GM12873 (cell line): ENCODE measurements around the gene MARK2.

Source experiments
- TF ChIP-seq, protein P1 (sequence below): IDR thresholded peaks from 2 replicates; pipeline ENCODE4 v1.5.1; 2012; ENCODE audit warnings: low read depth, mild to moderate bottlenecking, moderate library complexity, low read length, control low read depth; ENCODE audit not compliant: insufficient read depth; ENCODE audit errors: missing control alignments

MARK2 gene

DNA sequence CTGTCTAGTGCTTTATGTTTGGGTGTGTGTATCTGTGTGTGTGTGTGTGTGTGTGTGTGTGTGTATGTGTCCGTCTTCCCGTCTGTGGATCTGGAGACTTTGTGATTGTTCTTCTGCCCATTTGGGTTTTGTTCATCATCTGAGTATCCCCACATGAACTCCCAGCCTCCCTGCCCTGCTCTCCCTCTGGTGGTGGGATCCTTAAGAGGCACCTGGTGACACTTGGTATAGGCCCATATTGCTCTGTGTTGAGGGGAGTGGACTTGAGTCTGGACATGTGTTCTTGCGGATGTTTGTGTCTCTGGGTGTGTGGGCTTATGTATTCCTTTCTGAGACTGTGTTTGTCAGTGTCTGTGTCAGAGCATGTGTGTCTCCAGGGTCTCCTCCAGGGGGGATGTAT, 62.8 kb downstream of the MARK2 start:
- TF ChIP-seq, protein P1, sequence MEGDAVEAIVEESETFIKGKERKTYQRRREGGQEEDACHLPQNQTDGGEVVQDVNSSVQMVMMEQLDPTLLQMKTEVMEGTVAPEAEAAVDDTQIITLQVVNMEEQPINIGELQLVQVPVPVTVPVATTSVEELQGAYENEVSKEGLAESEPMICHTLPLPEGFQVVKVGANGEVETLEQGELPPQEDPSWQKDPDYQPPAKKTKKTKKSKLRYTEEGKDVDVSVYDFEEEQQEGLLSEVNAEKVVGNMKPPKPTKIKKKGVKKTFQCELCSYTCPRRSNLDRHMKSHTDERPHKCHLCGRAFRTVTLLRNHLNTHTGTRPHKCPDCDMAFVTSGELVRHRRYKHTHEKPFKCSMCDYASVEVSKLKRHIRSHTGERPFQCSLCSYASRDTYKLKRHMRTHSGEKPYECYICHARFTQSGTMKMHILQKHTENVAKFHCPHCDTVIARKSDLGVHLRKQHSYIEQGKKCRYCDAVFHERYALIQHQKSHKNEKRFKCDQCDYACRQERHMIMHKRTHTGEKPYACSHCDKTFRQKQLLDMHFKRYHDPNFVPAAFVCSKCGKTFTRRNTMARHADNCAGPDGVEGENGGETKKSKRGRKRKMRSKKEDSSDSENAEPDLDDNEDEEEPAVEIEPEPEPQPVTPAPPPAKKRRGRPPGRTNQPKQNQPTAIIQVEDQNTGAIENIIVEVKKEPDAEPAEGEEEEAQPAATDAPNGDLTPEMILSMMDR = peak; percentile 32

DNA sequence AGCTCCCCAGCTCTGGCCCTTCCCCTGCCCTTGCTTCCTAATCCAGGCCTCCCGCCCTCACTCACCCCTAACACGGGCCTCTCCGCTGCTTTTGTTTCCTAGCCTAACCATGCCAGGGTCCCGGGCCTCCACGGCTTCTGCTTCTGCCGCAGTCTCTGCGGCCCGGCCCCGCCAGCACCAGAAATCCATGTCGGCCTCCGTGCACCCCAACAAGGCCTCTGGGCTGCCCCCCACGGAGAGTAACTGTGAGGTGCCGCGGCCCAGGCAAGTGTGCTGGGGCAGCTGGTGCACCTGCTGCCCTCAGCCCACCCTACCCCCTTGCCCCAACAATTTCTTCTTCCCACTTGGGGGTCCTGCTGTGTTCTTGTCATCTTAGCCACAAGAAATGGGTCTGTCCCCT, 65.0 kb downstream of the MARK2 start:
- TF ChIP-seq, protein P1 = no peak

DNA sequence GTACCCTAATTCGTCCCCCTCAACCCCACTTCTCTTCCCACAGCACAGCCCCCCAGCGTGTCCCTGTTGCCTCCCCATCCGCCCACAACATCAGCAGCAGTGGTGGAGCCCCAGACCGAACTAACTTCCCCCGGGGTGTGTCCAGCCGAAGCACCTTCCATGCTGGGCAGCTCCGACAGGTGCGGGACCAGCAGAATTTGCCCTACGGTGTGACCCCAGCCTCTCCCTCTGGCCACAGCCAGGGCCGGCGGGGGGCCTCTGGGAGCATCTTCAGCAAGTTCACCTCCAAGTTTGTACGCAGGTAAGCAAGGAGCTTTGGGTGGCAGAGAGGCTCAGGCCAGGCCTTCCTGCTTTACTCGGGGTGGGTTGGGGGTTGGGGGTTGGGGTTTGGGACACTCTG, 65.8 kb downstream of the MARK2 start:
- TF ChIP-seq, protein P1 = no peak

DNA sequence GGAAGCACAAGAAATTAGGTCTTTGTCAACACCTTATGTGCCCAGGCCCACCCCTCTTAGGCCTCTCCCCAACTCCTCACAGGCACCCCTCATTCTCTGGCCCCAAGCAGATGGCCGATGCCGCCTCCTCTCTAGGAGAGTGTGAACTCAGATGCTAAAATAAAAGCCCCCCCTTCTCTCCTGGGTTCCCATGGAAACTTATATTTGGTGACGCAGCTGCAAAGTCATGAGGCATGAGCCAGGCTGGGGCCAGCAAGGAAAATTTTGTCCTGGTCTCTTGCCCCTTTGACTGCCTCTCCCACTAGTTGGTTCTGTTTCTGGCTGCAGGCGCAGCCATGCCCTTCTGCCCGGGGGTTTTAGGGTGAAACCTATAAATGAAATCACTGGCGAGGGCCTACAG, 66.3 kb downstream of the MARK2 start:
- TF ChIP-seq, protein P1 = no peak

DNA sequence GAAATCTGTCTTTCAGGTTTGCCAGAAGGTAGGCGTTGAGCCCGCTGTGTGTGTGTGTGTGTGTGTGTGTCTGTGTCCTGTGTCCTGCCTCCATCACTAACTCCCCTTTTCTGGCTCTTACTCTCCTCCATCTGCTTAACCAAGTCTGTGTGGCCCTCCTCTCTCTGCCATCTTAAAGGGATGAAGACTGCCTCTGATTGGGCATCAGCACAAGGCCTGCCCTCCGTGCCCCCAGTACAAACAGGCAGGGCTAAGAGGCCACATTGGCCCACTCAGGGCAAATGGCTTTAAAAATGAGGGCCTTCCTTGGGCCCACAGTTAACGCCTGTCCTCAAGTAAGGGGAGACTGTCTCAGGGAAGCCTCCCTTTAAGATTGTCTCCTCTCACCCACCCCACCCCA, 67.2 kb downstream of the MARK2 start:
- TF ChIP-seq, protein P1 = no peak

DNA sequence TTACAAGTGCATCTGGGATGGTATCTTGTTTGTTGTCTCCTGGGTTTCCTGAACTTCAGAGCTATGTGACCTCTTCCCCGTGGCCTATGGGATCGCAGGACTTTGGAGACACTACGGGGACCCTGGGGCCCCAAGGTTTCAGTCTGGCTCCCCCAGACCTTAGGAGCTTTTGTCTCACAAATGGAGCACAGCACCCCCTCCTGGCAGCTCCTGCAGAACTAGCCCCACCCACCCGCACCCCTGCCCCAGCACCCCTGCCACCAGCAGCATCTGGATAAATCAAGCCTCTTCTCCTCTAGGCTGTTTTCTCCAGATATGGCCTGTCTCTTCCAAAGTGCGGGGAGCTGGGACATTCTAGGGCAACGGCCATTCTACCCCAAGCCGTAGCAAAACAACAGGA, 67.7 kb downstream of the MARK2 start:
- TF ChIP-seq, protein P1 = peak; percentile 29

DNA sequence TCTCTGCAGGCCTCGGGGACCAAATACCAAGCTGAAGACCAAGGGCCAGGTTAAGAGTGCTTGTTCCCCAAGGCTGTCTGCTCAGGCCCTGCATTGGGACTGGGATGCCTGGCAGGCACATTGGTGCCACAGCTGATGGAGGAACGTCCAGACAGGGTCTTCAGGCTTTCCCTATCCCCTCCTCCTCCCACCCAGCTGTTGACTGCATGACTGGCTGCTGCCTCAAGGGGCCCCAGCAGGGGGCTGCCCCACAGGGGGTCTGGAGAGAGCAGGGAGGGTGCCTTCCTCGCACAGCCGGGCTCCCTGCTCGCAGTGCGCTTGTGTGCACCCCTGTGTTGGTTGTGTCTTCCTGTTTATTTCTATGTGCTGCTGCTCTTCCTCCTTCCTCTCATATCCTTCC, 68.2 kb downstream of the MARK2 start:
- TF ChIP-seq, protein P1 = no peak
